GM12878 (cell line): Measurements from ENCODE around the gene ATP6V0E1.

Source experiments
- ATF2 ChIP-seq: IDR thresholded peaks from 2 replicates; pipeline ENCODE4 v1.6.1; 2012; ENCODE audit warnings: low read length, inconsistent platforms
- CHD1 ChIP-seq: IDR thresholded peaks from 2 replicates; pipeline ENCODE4 v1.6.1; 2012; ENCODE audit warnings: low read depth, low read length, improper control_type of control experiment
- CTCF ChIP-seq, 3 experiments: IDR thresholded peaks in 2 of 3; conservative IDR thresholded peaks in 1 of 3; 2 replicates each; pipeline ENCODE4 v1.5.1; 2011; ENCODE audit warnings: low read depth in 3 of 3, low read length in 3 of 3, mild to moderate bottlenecking in 3 of 3, control low read depth in 2 of 3, moderate library complexity in 2 of 3, inconsistent platforms in 1 of 3, mixed read lengths in 1 of 3; ENCODE audit not compliant: control insufficient read depth in 2 of 3, insufficient read depth in 1 of 3; ENCODE audit errors: extremely low read depth in 1 of 3
- EZH2 ChIP-seq: IDR thresholded peaks from 2 replicates; pipeline ENCODE4 v1.6.1; 2012; ENCODE audit warnings: low read depth, mild to moderate bottlenecking, control low read depth, inconsistent platforms, low read length, borderline replicate concordance; ENCODE audit not compliant: control insufficient read depth
- GABPA ChIP-seq: IDR thresholded peaks from 2 replicates; pipeline ENCODE4 v1.6.1; 2014; ENCODE audit warnings: antibody characterized with exemption, low read depth, mild to moderate bottlenecking, inconsistent platforms
- MYC ChIP-seq: IDR thresholded peaks from 2 replicates; pipeline ENCODE4 v1.6.1; 2011; ENCODE audit warnings: mild to moderate bottlenecking, low read length, moderate library complexity, inconsistent platforms; ENCODE audit not compliant: insufficient read depth, insufficient replicate concordance, insufficient read length, severe bottlenecking
- POLR2A ChIP-seq: IDR thresholded peaks from 2 replicates; pipeline ENCODE4 v1.6.1; 2011; ENCODE audit warnings: low read depth, mild to moderate bottlenecking, low read length
- PRDM15 ChIP-seq: fragments of 450-650 bp; formaldehyde crosslinking; IDR thresholded peaks from 2 replicates; pipeline ENCODE4 v1.4.0; 2020; ENCODE audit warnings: mild to moderate bottlenecking, moderate library complexity

GRCh38 chr5:172988276-172988675 lies 4.7 kb downstream of the ATP6V0E1 start:
- no peak for TF ChIP-seq EZH2
- no peak for TF ChIP-seq POLR2A
- TF ChIP-seq CTCF (IDR thresholded peaks at IDR 0.05 in 2 of 3, conservative IDR thresholded peaks at IDR 0.05 in 1 of 3; ENCODE audit: control insufficient read depth in 2 of 3, extremely low read depth in 1 of 3, insufficient read depth in 1 of 3, low read depth in 3 of 3, low read length in 3 of 3): no peak
- no peak for TF ChIP-seq MYC
- TF ChIP-seq CHD1: no peak
- no peak for TF ChIP-seq GABPA
- TF ChIP-seq PRDM15 (CRISPR knock-in tag): no peak
- no peak for TF ChIP-seq ATF2
